OCI-LY3 (cell line): Measurements from ENCODE around the gene WDR75.
"Not testable (repeated sequence)": the region's sequence is repeated elsewhere in the genome, so short reads cannot be mapped to it uniquely, and the experiment has no call there.

Experiments used
- EZH2phosphoT487 ChIP-seq: fragments of 200-600 bp; shearing (Covaris generic); IDR thresholded peaks from 2 replicates; pipeline ENCODE4 v1.6.1; 2018; ENCODE audit warnings: antibody characterized with exemption, mixed run types, low read depth
- TF ChIP-seq, protein P1 (sequence below): fragments of 200-600, 300-600 bp; sonication (generic); IDR thresholded peaks from 2 replicates; pipeline ENCODE4 v1.5.1; 2014; ENCODE audit warnings: antibody characterized with exemption, low read length, low read depth

DNA sequence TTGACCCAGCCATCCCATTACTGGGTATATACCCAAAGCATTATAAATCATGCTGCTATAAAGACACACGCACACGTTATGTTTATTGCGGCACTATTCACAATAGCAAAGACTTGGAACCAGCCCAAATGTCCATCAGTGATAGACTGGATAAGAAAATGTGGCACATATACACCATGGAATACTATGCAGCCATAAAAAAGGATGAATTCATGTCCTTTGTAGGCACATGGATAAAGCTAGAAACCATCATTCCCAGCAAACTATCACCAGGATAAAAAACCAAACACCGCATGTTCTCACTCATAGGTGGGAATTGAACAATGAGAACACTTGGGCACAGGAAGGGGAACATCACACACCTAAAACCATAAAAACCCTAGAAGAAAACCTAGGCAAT is 5.5 kb upstream of the WDR75 start:
- TF ChIP-seq, protein P1, sequence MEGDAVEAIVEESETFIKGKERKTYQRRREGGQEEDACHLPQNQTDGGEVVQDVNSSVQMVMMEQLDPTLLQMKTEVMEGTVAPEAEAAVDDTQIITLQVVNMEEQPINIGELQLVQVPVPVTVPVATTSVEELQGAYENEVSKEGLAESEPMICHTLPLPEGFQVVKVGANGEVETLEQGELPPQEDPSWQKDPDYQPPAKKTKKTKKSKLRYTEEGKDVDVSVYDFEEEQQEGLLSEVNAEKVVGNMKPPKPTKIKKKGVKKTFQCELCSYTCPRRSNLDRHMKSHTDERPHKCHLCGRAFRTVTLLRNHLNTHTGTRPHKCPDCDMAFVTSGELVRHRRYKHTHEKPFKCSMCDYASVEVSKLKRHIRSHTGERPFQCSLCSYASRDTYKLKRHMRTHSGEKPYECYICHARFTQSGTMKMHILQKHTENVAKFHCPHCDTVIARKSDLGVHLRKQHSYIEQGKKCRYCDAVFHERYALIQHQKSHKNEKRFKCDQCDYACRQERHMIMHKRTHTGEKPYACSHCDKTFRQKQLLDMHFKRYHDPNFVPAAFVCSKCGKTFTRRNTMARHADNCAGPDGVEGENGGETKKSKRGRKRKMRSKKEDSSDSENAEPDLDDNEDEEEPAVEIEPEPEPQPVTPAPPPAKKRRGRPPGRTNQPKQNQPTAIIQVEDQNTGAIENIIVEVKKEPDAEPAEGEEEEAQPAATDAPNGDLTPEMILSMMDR: not testable (repeated sequence)
- not testable (repeated sequence) for TF ChIP-seq EZH2phosphoT487
